Measurements from ENCODE around the gene C1orf159.
A peak's percentile ranks its signal among the peaks of the same experiment; 100 is the strongest.

C1orf159 gene

GRCh38 chr1:1040004-1040991 is 75.6 kb downstream of the C1orf159 start:
- DNase-seq (ENCODE audit: low spot score) (peak; percentile 37), FAIRE-seq (no peak)

DNA sequence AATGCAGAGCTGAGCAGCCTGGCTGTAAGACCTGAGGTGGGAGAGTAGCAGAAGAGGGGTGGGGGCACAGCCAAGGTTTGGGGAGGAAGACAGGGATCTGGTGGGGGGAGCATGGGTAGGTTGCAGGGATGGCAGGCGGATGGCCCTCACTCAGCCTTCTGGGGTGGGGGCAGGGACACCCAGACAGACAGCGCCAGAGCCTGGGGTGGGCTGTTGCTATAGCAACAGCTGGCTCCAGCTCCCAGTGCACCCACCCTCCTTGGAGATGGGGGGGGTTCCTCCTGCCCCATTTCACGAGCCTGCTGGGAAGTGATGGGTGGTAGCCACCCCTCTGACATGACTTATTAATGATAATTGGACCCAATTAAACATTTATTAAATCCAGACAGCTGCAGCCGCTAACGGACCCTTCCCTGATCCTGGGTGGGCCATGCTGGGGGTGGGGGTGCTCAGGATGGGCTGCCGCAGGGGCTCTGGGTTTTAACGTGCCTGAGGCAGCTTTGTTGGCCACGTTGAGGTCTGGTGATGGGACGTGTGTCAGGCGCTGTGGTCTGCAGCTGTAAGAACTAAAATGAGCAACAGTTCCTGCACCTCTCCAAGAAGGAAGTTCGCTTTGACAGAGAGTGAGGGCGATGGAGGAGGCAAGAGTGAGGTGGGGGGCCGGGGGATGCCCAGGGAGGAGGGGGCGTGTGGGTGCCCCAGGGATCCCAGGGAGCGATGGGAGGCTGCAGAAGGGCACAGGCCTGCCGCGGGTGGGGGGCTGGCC is 76.6 kb downstream of the C1orf159 start:
- DNase-seq (ENCODE audit: low spot score) (no peak), FAIRE-seq (no peak)

DNA sequence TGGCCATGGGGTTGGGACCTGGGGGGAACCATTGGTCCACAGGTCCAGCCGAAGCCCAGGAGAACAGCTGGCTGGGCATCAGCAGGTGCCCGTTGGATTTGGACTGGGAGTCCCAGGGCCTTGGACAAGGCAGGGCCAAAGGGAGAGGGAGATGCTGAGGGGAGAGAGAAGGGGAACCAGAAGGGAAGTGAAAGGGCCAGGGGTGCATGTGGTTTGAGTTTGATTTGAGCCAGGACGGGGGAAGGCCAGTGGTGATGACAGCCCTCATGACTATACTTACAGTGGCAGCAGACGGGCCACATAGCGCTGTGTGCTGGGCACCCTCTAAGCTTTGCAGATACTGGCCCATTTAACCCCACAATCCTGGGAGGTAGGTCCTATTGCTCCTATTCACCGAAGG is 77.2 kb downstream of the C1orf159 start:
- FAIRE-seq = no peak
- DNase-seq (ENCODE audit: low spot score) = no peak

DNA sequence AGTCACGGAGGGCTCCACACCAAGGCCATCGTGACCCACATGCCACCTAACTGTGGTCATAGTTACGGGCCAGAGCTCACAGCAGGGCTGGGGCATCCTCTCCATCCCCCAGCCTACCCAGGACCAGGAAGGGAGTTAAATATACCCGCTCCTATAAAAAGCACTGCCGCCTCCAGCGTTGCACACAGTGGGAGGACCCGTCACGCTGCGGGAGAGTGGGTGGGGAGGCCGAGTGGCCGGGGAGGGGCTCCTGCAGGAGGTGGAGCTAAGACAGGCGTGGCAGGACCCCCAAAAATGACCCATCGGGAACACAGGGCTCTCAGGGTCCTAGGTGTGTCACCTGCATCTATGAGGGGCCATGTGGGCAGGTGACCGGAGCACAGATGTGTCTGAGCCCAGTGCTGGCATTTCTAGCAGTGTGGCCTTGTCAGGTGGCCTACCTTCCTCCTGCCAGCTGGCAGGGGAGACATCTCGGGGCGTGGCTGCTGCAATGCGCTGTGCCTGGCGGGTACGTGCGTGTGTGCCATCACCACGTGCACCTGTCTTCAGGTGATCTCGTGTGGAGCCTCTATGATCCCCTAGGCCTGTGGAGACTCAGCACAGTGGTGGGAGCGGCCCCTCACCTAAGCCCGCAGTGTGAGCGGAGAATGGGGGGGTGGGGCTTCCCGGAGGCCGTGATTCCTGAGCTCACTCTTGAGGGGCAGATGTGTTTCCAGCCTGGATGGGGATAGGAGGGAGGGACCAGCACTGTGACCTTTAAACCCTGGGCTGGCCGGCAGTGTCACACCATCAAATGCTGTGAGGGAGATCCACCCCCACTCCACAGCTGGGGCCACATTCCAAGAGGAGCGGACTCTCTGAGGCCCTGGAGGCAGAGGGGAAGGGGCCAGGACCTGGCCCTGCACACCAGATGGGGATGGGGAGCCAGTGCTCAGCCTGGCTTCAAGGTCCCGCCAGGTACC is 78.2 kb downstream of the C1orf159 start:
- FAIRE-seq = no peak
- no peak for DNase-seq (ENCODE audit: low spot score)

DNA sequence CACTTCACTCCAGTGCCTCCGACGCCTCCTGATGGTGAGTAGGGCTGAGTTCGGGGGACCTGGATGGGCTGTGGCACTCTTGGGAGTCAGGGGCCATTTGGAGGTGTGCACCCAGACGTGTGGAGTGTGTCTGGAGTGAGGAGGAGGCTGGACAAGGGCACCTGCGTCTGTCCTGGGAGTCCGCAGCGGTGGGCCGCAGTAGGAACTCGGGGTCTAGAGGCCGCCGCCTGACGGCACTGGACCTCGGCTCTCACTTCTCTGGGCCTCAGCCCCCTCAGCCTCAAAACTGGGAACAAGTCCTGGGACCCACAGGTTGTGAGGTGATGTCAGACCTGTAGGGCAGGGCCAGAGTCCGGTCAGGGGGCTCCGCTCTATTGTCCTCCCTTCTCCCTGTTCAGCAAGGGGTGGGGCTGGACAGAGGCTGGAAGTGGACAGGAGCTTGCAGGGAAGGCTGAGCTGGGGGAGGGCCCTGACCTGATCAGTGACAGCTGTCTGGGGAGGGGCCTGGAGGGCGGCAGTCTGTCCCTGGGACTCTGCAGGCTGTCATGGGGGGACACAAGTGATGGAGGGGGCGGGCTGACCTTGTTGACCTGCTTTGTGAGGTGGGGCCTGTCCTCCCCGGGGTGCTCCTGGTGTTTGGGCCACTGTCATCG is 80.5 kb downstream of the C1orf159 start:
- FAIRE-seq = no peak

DNA sequence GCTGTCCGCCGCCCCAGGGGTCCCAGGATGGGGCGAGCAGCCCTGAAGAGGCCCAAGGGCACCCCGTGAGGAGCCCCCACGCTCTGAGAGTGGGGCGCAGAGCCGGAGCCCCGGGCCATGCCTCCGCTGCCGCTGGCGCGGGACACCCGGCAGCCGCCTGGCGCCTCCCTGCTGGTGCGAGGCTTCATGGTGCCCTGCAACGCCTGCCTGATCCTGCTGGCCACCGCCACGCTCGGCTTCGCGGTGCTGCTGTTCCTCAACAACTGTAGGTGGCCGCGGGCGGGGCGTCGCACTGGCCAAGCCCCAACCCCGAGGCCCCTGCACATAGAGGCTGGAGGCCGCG is 81.5 kb downstream of the C1orf159 start:
- DNase-seq (ENCODE audit: low spot score) (no peak), FAIRE-seq (no peak)

More for the DNA sequence above, 80.5 kb downstream of the C1orf159 start:
- DNase-seq (ENCODE audit: low spot score) = no peak

- DNase-seq (ENCODE audit: low spot score) (no peak), FAIRE-seq (no peak)
Observed at GRCh38 chr1:1033731-1034438, 82.0 kb downstream of the C1orf159 start.

GRCh38 chr1:1033009-1033587 is 82.8 kb downstream of the C1orf159 start:
- FAIRE-seq = no peak
- no peak for DNase-seq (ENCODE audit: low spot score)

GRCh38 chr1:1032424-1032823 is 83.5 kb downstream of the C1orf159 start:
- DNase-seq (ENCODE audit: low spot score) (no peak), FAIRE-seq (no peak)

Measured in RCC 7860 (cell line).